NCI-H345 (cell line): ENCODE measurements around the gene ZBTB17.
A peak's percentile ranks its signal among the peaks of the same experiment; 100 is the strongest.

Experiments used
- DNase-seq: peaks from one replicate; lab custom pipeline; 2025; lab: John Stamatoyannopoulos, UW

The ZBTB17 gene

GRCh38 chr1:15960808-15961207 is 15.1 kb downstream of the ZBTB17 start:
- DNase-seq: no peak

GRCh38 chr1:15959827-15960446 is 16.0 kb downstream of the ZBTB17 start:
- no peak for DNase-seq

GRCh38 chr1:15959424-15959823 is 16.5 kb downstream of the ZBTB17 start:
- no peak for DNase-seq

GRCh38 chr1:15958793-15959192 is 17.1 kb downstream of the ZBTB17 start:
- no peak for DNase-seq

- no peak for DNase-seq
Measured at GRCh38 chr1:15958111-15958510, 17.8 kb downstream of the ZBTB17 start.

GRCh38 chr1:15957221-15958095 is 18.4 kb downstream of the ZBTB17 start:
- no peak for DNase-seq

DNA sequence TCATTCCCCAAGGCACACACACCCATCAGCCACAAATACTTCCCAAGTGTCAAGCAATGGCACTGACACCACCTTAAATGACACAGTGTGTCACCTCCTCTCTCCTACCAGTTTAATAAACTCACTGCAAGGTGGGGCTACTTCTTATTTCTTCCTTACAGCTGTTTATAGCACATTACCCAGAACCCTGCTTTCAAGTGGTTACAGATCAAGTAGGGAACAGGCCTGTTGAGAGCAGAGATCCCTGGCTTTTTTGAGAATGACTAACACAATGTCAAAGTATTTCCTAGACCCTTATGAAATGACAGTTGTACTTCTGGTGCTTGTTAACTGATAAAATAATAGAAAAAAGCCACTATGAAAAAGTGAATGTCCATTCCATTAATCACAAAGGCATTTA is 19.8 kb downstream of the ZBTB17 start:
- DNase-seq: no peak

- no peak for DNase-seq
Measured at GRCh38 chr1:15955552-15955951, 20.3 kb downstream of the ZBTB17 start.

- no peak for DNase-seq
Measured at GRCh38 chr1:15954316-15954715, 21.6 kb downstream of the ZBTB17 start.

DNA sequence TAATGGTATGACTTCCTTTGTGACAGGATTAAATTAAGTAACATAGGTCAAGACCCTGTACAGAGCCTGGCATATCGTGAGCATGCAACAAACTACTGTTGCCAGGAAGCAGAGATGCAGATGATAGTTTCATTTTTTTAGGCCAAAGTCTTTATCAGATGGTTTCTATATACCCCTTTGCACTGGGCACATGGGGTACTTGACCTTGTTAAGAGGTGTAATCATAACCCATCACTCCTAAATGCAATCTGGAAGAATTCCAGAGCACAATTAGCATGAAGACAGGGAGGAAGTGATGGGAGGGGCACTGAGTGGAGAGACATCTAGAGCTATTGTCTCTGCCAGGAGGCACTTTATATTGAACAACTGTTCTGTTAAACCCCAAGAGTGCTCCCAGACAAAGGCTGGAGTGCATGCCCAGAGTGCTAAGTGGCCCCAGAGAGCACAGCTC is 22.1 kb downstream of the ZBTB17 start:
- DNase-seq: peak; percentile 97

DNA sequence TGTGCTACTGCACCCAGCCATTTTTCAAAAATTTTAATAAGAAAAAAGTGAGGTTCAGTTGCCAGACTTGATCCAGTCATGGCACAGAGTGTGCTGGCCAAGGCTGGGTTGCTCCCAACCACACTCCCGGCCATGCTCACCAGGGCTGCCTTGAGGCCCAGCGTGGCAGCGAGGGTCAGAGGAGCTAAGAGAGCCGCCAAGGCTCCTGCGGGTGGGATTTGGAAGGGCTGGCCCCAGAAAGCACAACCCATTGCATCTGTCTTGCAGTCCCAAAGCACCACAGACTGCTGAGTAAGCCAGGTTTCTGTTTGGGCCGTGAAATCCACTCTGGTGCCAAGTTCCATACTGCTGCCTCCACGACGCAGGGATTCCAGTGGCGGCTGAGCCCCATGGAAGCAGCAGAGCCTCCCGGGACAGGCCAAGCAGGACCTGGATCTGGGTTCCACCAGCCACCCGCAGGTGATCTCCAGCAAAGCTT is 22.6 kb downstream of the ZBTB17 start:
- no peak for DNase-seq

GRCh38 chr1:15952317-15953258 is 23.3 kb downstream of the ZBTB17 start:
- no peak for DNase-seq

DNA sequence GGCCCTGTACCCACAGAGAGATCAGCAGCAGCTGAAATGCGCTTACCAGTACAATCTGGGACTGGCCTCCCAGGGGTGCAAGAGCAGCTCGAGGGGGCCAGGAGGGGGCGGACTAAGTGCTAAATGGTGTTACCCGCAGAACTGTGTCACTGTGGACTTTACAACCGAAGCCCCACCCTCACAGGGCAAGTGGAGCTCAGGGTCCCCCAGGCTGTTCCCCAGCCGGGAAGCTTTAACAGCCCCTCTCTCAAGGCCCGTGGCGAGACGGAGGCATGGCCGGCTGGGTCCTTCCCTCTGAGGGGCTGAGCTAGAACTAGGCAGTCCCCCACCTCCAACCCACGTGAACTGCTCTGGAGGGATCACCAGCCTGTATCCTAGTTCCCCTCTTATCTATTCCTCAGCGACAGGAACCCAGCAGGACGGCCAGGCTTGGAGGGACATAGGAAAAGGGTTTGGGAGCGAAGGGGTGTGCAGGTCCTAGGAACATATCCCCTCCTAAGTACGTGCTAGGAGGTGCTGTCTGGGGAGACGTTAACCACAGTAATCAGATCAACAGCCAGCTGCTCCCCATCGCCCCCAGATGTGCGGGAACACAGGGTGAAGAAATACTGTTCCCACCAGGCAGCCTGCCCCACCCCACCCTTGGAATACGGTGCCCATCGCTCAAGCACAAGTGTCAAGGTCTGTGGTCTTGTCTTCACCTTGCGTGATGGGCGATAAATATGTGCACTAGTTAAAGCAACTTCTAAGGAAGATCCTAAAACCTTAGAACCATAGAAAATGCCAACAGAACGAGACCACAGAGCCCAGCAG is 24.4 kb downstream of the ZBTB17 start:
- DNase-seq: no peak

GRCh38 chr1:15950763-15951295 is 25.1 kb downstream of the ZBTB17 start:
- DNase-seq: no peak

- no peak for DNase-seq
Measured at GRCh38 chr1:15950302-15950701, 25.6 kb downstream of the ZBTB17 start.

DNA sequence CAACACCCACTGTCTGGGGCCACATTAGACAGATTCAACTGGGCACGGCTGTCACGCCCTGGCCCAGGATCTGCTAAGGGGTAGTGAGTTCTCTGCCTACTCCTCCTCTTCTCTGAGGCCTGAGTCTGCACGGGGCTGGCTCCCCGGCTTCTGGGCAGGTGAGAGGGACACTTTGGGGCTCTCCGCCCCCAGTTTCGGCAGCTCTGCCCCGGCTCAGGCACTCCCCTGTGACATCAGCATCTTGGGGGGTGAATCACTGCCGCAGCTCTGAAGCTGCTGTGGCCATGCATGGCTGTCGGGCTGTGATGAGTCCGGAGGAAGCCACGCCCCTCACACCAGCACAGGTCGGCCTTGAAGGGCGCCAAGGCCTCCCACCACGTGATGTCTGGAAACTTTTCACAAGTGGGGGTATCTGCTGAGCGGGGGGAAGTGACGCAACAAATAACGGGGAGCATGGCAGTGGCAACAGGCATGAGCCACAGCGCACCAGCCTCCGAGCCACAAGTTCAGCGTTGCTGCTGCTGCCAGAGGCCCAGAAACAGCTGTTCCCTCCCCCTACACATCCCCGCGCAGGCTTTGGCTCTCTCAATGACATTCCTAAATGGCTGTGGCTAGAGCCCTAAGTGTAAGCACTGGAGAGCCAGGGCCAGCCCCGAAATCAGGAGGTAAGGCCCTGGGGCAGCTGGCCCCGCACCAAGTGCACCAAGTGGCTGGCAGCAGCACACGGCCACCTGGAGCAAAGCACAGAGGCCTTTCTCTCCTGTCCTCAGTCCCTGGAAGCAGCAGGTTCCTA is 26.3 kb downstream of the ZBTB17 start:
- no peak for DNase-seq

DNA sequence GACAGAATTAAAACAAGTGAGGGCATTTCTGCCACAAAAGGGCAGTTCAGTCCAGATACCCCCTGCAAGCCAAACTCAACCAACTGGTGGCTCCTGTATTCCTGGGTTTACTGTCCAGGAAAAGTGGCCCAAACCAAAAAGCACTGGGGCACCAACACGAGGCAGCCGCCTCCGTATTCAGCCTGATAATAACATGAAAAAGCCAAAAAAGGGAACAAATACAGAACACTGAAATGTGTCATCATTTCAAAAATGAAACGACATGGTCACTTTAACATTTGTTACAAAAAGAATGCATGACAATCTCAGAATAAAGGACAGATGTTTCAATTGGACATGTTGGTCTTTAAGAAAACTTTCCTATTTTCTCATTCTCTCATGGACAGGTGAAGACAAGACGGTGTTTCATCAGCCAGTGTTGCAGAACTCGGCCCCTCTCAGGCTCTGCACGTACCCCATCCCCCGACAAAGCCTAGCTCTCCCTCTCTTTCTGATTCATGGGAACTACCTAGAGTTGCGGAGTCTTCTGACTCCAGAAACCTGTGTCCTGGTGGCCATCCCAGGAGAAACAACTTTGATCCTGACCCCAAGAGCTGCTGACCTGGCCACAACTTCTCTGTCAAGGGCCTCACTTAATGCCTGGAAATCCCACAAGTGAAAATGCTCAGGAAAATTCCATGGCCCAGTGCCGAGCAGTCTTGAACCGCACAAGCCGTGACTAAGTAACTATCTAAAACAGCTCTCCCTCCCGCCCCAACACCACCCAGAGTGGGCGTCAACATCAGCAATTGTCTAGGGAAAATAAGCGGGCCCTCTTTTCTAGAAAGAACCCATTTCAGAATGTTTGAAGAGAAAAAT is 27.1 kb downstream of the ZBTB17 start:
- no peak for DNase-seq

- no peak for DNase-seq
Measured at GRCh38 chr1:15948091-15948591, 27.8 kb downstream of the ZBTB17 start.
